Amniotic epithelial cell (primary cell): ENCODE results near the gene CES1.
"Not testable (repeated sequence)": the region's sequence is repeated elsewhere in the genome, so short reads cannot be mapped to it uniquely, and the experiment has no call there.

Experiments used
- DNase-seq: peaks from one replicate; pipeline ENCODE4 v3.0.0-alpha.2; 2010; ENCODE audit warnings: low read depth

The CES1 gene

GRCh38 chr16:55830658-55831294 is 2.1 kb downstream of the CES1 start:
- DNase-seq = no peak

GRCh38 chr16:55829232-55829631 is 3.7 kb downstream of the CES1 start:
- DNase-seq = not testable (repeated sequence)

GRCh38 chr16:55828680-55829079 is 4.2 kb downstream of the CES1 start:
- DNase-seq = no peak

- DNase-seq = no peak
These were observed 7.7 kb downstream of the CES1 start for GRCh38 chr16:55825115-55825728.

GRCh38 chr16:55824473-55825000 is 8.4 kb downstream of the CES1 start:
- DNase-seq = no peak

- DNase-seq = no peak
These were observed 10.6 kb downstream of the CES1 start for GRCh38 chr16:55822280-55822810.

GRCh38 chr16:55821210-55821609 is 11.7 kb downstream of the CES1 start:
- DNase-seq = no peak

GRCh38 chr16:55820615-55821014 is 12.3 kb downstream of the CES1 start:
- DNase-seq = no peak

- no peak for DNase-seq
These were observed 15.5 kb downstream of the CES1 start for GRCh38 chr16:55817236-55817912.

GRCh38 chr16:55816222-55816621 is 16.7 kb downstream of the CES1 start:
- DNase-seq = not testable (repeated sequence)

- no peak for DNase-seq
These were observed 17.6 kb downstream of the CES1 start for GRCh38 chr16:55815320-55815719.

- DNase-seq = not testable (repeated sequence)
These were observed 18.7 kb downstream of the CES1 start for GRCh38 chr16:55814174-55814573.

GRCh38 chr16:55813730-55814129 is 19.2 kb downstream of the CES1 start:
- not testable (repeated sequence) for DNase-seq

- DNase-seq = no peak
These were observed 19.9 kb downstream of the CES1 start for GRCh38 chr16:55812951-55813350.

- DNase-seq = no peak
These were observed 21.1 kb downstream of the CES1 start for GRCh38 chr16:55811811-55812210.

- DNase-seq = no peak
These were observed 22.4 kb downstream of the CES1 start for GRCh38 chr16:55810451-55810961.

- DNase-seq = no peak
These were observed 23.0 kb downstream of the CES1 start for GRCh38 chr16:55809851-55810250.

- DNase-seq = no peak
These were observed 23.5 kb downstream of the CES1 start for GRCh38 chr16:55809386-55809785.

GRCh38 chr16:55808286-55808685 is 24.6 kb downstream of the CES1 start:
- DNase-seq = not testable (repeated sequence)

- DNase-seq = not testable (repeated sequence)
These were observed 27.8 kb downstream of the CES1 start for GRCh38 chr16:55805104-55805503.

- not testable (repeated sequence) for DNase-seq
These were observed 29.2 kb downstream of the CES1 start for GRCh38 chr16:55803681-55804080.

GRCh38 chr16:55792934-55793374 is 39.9 kb downstream of the CES1 start:
- DNase-seq = not testable (repeated sequence)
